IMR-90 (cell line): Measurements from ENCODE around the gene SGMS1. TPM values are rescaled to one million over a fixed set of nuclear protein-coding genes. Genes with fewer than 3 reads are reported as not detected.

Experiments
- ATAC-seq: fragments of 200-7000 bp; cut with Tn5 transposase; 2 replicates; pipeline ENCODE4 v1.9.1; 2020; ENCODE audit warnings: low read depth, mild to moderate bottlenecking, moderate library complexity
- BruUV-seq: library from RNA; stranded (reverse); fragments of 400-500 nt; replicated peaks from 2 replicates; lab custom pipeline; 2021; lab: Mats Ljungman, UMichigan
- CTCF ChIA-PET: fragments of 300-600 bp; formaldehyde crosslinking; extraction: SDS; loops from one replicate; lab custom pipeline; 2021; ENCODE audit warnings: antibody characterized with exemption; lab: Yijun Ruan, JAX
- POLR2A ChIA-PET: fragments of 300-600 bp; sonication (Branson Sonifier 250); formaldehyde crosslinking; loops from one replicate; lab custom pipeline; 2022; ENCODE audit warnings: antibody characterized with exemption; ENCODE audit not compliant: unreplicated experiment; lab: Charles Lee
- DNase-seq: peaks from one replicate; pipeline ENCODE4 v3.0.0; 2013
- H2AFZ ChIP-seq: replicated peaks from 2 replicates; pipeline ENCODE3; 2013; ENCODE audit warnings: low read length, mild to moderate bottlenecking; ENCODE audit not compliant: poor library complexity
- H2AK5ac ChIP-seq: 2 replicates; pipeline ENCODE4 v1.6.1; 2013; ENCODE audit warnings: low read depth, low read length, inconsistent platforms
- H2AK9ac ChIP-seq: replicated peaks from 2 replicates; pipeline ENCODE3; 2013; ENCODE audit warnings: mild to moderate bottlenecking, low read depth, low read length, moderate library complexity; ENCODE audit not compliant: poor library complexity
- H2BK120ac ChIP-seq: 2 replicates; pipeline ENCODE4 v1.6.1; 2013; ENCODE audit warnings: low read depth, low read length, inconsistent platforms
- H2BK15ac ChIP-seq: 3 replicates; pipeline ENCODE4 v1.6.1; 2013; ENCODE audit warnings: low read depth, low read length, inconsistent platforms
- H2BK20ac ChIP-seq: 2 replicates; pipeline ENCODE4 v1.6.1; 2013; ENCODE audit warnings: low read depth, mild to moderate bottlenecking, inconsistent platforms, low read length, moderate library complexity
- H2BK5ac ChIP-seq: 2 replicates; pipeline ENCODE4 v1.6.1; 2013; ENCODE audit warnings: mild to moderate bottlenecking, low read depth, low read length, inconsistent platforms; ENCODE audit not compliant: poor library complexity, severe bottlenecking
- H3K14ac ChIP-seq: replicated peaks from 2 replicates; pipeline ENCODE4 v1.6.1; 2013; ENCODE audit warnings: low read depth, low read length, inconsistent platforms
- H3K18ac ChIP-seq: 2 replicates; pipeline ENCODE4 v1.6.1; 2013; ENCODE audit warnings: low read depth, low read length, control low read depth
- H3K23ac ChIP-seq: 2 replicates; pipeline ENCODE4 v1.6.1; 2013; ENCODE audit warnings: low read depth, low read length, inconsistent platforms
- H3K27ac ChIP-seq: 2 replicates; pipeline ENCODE4 v1.5.1; 2013; ENCODE audit warnings: mild to moderate bottlenecking, control low read depth, low read length; ENCODE audit not compliant: insufficient read depth
- H3K27me3 ChIP-seq: 2 replicates; pipeline ENCODE4 v1.6.1; 2013; ENCODE audit warnings: low read length; ENCODE audit not compliant: control insufficient read depth, insufficient read depth
- H3K36me3 ChIP-seq: 2 replicates; pipeline ENCODE4 v1.6.1; 2013; ENCODE audit warnings: low read length, mixed read lengths; ENCODE audit not compliant: control insufficient read depth, insufficient read depth
- H3K4ac ChIP-seq: 2 replicates; pipeline ENCODE4 v1.6.1; 2013; ENCODE audit warnings: low read depth, low read length, inconsistent platforms
- H3K4me1 ChIP-seq: 2 replicates; pipeline ENCODE4 v1.6.1; 2013; ENCODE audit warnings: low read length, mixed read lengths; ENCODE audit not compliant: control insufficient read depth, insufficient read depth
- H3K4me2 ChIP-seq: 2 replicates; pipeline ENCODE4 v1.6.1; 2013; ENCODE audit warnings: low read depth, mild to moderate bottlenecking, control low read depth, low read length, moderate library complexity
- H3K4me3 ChIP-seq: 2 replicates; pipeline ENCODE4 v1.5.1; 2013; ENCODE audit warnings: low read depth, mild to moderate bottlenecking, control low read depth, low read length, moderate library complexity; ENCODE audit not compliant: insufficient read depth
- H3K56ac ChIP-seq: 2 replicates; pipeline ENCODE4 v1.6.1; 2013; ENCODE audit warnings: low read length, inconsistent platforms; ENCODE audit not compliant: insufficient read depth; ENCODE audit errors: extremely low read depth
- H3K79me1 ChIP-seq, 2 experiments: 2 replicates each; pipeline ENCODE4 v1.6.1; 2013; ENCODE audit warnings: low read length in 2 of 2, inconsistent platforms in 1 of 2, low read depth in 1 of 2
- H3K9ac ChIP-seq: 2 replicates; pipeline ENCODE4 v1.6.1; 2013; ENCODE audit warnings: low read depth, low read length, control low read depth
- H3K9me1 ChIP-seq: 2 replicates; pipeline ENCODE4 v1.6.1; 2013; ENCODE audit warnings: low read length, inconsistent platforms; ENCODE audit not compliant: insufficient read depth
- H3K9me3 ChIP-seq: 2 replicates; pipeline ENCODE4 v1.6.1; 2013; ENCODE audit warnings: low read length; ENCODE audit not compliant: control insufficient read depth, insufficient read depth
- H4K20me1 ChIP-seq: 2 replicates; pipeline ENCODE4 v1.6.1; 2013; ENCODE audit warnings: low read length, inconsistent platforms; ENCODE audit not compliant: insufficient read depth
- H4K5ac ChIP-seq: 2 replicates; pipeline ENCODE4 v1.6.1; 2013; ENCODE audit warnings: mild to moderate bottlenecking, low read depth, low read length, control low read depth
- H4K8ac ChIP-seq, 2 experiments: 2 replicates each; pipeline ENCODE4 v1.6.1; 2013; ENCODE audit warnings: low read depth in 2 of 2, low read length in 2 of 2, control low read depth in 1 of 2, inconsistent platforms in 1 of 2
- H4K91ac ChIP-seq: 2 replicates; pipeline ENCODE4 v1.6.1; 2013; ENCODE audit warnings: low read depth, low read length, inconsistent platforms; ENCODE audit not compliant: insufficient read depth
- BHLHE40 ChIP-seq: fragments of 150-350 bp; IDR thresholded peaks from 2 replicates; pipeline ENCODE4 v1.6.1; 2016; ENCODE audit warnings: mild to moderate bottlenecking, low read depth, low read length
- CEBPB ChIP-seq: IDR thresholded peaks from 2 replicates; pipeline ENCODE4 v1.6.1; 2012; ENCODE audit warnings: low read depth, low read length, improper control_type of control experiment
- CHD1 ChIP-seq: IDR thresholded peaks from 2 replicates; pipeline ENCODE4 v1.6.1; 2012; ENCODE audit warnings: low read depth, low read length, improper control_type of control experiment
- CTCF ChIP-seq: conservative IDR thresholded peaks from 2 replicates; pipeline ENCODE4 v1.5.1; 2012; ENCODE audit warnings: mild to moderate bottlenecking, low read depth, low read length, improper control_type of control experiment
- ELK1 ChIP-seq: fragments of 150-350 bp; IDR thresholded peaks from 2 replicates; pipeline ENCODE4 v1.6.1; 2016; ENCODE audit warnings: low read depth, mild to moderate bottlenecking, low read length, moderate library complexity, borderline replicate concordance
- FOS ChIP-seq: fragments of 150-350 bp; IDR thresholded peaks from 2 replicates; pipeline ENCODE4 v1.6.1; 2016; ENCODE audit warnings: low read depth, low read length
- MAFK ChIP-seq: IDR thresholded peaks from 2 replicates; pipeline ENCODE4 v1.6.1; 2012; ENCODE audit warnings: low read depth, low read length, improper control_type of control experiment
- MAZ ChIP-seq: IDR thresholded peaks from 2 replicates; pipeline ENCODE4 v1.6.1; 2012; ENCODE audit warnings: low read depth, mild to moderate bottlenecking, low read length, improper control_type of control experiment, moderate library complexity, borderline replicate concordance
- MXI1 ChIP-seq: IDR thresholded peaks from 2 replicates; pipeline ENCODE4 v1.6.1; 2012; ENCODE audit warnings: low read depth, mild to moderate bottlenecking, low read length, moderate library complexity, borderline replicate concordance
- NFE2L2 ChIP-seq: fragments of 150-350 bp; IDR thresholded peaks from 2 replicates; pipeline ENCODE4 v1.6.1; 2016; ENCODE audit warnings: low read depth, mild to moderate bottlenecking, low read length
- POLR2A ChIP-seq: IDR thresholded peaks from 2 replicates; pipeline ENCODE4 v1.6.1; 2012; ENCODE audit warnings: mild to moderate bottlenecking, low read depth, low read length
- RAD21 ChIP-seq: IDR thresholded peaks from 2 replicates; pipeline ENCODE4 v1.6.1; 2012; ENCODE audit warnings: low read length, improper control_type of control experiment
- RCOR1 ChIP-seq: IDR thresholded peaks from 2 replicates; pipeline ENCODE4 v1.6.1; 2012; ENCODE audit warnings: mild to moderate bottlenecking, low read length, improper control_type of control experiment; ENCODE audit not compliant: insufficient replicate concordance
- RFX5 ChIP-seq: IDR thresholded peaks from 2 replicates; pipeline ENCODE4 v1.8.0; 2012; ENCODE audit warnings: low read depth, mild to moderate bottlenecking, low read length, moderate library complexity
- SMC3 ChIP-seq: fragments of 150-350 bp; IDR thresholded peaks from 2 replicates; pipeline ENCODE4 v1.6.1; 2016; ENCODE audit warnings: low read depth, mild to moderate bottlenecking, antibody characterized with exemption, low read length, moderate library complexity
- USF2 ChIP-seq: fragments of 150-350 bp; IDR thresholded peaks from 2 replicates; pipeline ENCODE4 v1.6.1; 2017; ENCODE audit warnings: mild to moderate bottlenecking, antibody characterized with exemption, low read length, low read depth
- WGBS, 2 experiments: methylation state at CpG; one replicate each; pipeline versions ENCODE4 v1.1.5 to v1.1.7; 2013; ENCODE audit warnings: missing lambda C conversion rate in 2 of 2; ENCODE audit not compliant: insufficient read length in 1 of 2; ENCODE audit errors: extremely low coverage in 2 of 2; 5-methylcytosine and 5-hydroxymethylcytosine counted together
- dilution Hi-C: fragments of 300-500 bp; cut with HindIII; formaldehyde crosslinking; loops from one replicate; pipeline ENCODE4 v1.14.3; 2018; ENCODE audit warnings: low sequenced_read_pairs; ENCODE audit not compliant: unreplicated experiment
- in situ Hi-C: fragments of 300-500 bp; cut with MboI; formaldehyde crosslinking; loops from 3 replicates; pipeline ENCODE4 v1.14.3; 2019; ENCODE audit warnings: low sequenced_read_pairs, inconsistent platforms, mixed read lengths
- intact Hi-C: fragments of 100-400 bp; cut with micrococcal nuclease; formaldehyde crosslinking; loops from 2 replicates; pipeline ENCODE4 v1.10.0; 2022
- polyA plus RNA-seq, 3 experiments: library from polyadenylated mRNA; depleted of rRNA; stranded (reverse); fragments of >200 nt; gene quantifications; 2 replicates each; pipeline ENCODE4 v1.2.3, GENCODE V29; 2012; ENCODE audit warnings: low replicate concordance in 1 of 3
- total RNA-seq: library from RNA; depleted of rRNA; stranded (reverse); fragments of >200 nt; gene quantifications from 2 replicates; pipeline ENCODE4 v1.2.3, GENCODE V29; 2012

The SGMS1 gene
- total and polyA plus RNA-seq, 2 of the 4 experiments (the other 2 are of a cell fraction), result 9.8 to 30.8 TPM

GRCh38 chr10:50506861-50507573 is 116.7 kb downstream of the SGMS1 start:
- intact Hi-C loops, result no loop called here
- no peaks in the 10 kb centered on the region for H3K9me3 ChIP-seq

More at GRCh38 chr10:50506861-50507573, 116.7 kb downstream of the SGMS1 start:
- DNase-seq (no peak), ATAC-seq (no peak)
- H4K91ac ChIP-seq, result no peak overlapping the region
- H2AK5ac ChIP-seq, result no peak overlapping the region
- H2BK120ac ChIP-seq, result no peak overlapping the region
- in situ Hi-C loops (no loop called here), dilution Hi-C loops (no loop called here)
- H2BK20ac ChIP-seq, result no peak overlapping the region
- no peak overlapping the region for H4K8ac ChIP-seq
- 40% methylated on average over 1 of the region's 5 CpGs; no CpG with 5 or more reads in 1 of the 2 experiments for WGBS, 2 experiments
- H3K4me1 ChIP-seq, result peaks cover 6% of the 10 kb centered on the region
- H3K56ac ChIP-seq, result no peak overlapping the region
- no TSS peak for BruUV-seq
- H3K27me3 ChIP-seq, result no peaks in the 10 kb centered on the region
- POLR2A ChIA-PET, result no interaction called here
- no peak overlapping the region for H2BK5ac ChIP-seq
- H3K4me3 ChIP-seq, result no peak overlapping the region
- no peak overlapping the region for H3K27ac ChIP-seq
- peaks cover 12% of the 10 kb centered on the region for H3K9me1 ChIP-seq
- no peak overlapping the region for H3K9ac ChIP-seq
- no peak overlapping the region for H2BK15ac ChIP-seq
- H3K36me3 ChIP-seq, result no peaks in the 10 kb centered on the region
- no peak overlapping the region for H3K18ac ChIP-seq
- TF ChIP-seq NFE2L2 (no peak), MXI1 (no peak), SMC3 (no peak), CHD1 (no peak), POLR2A (no peak), RCOR1 (no peak), FOS (no peak), MAFK (no peak), ELK1 (no peak), BHLHE40 (no peak), RAD21 (no peak), RFX5 (no peak), CTCF (no peak), MAZ (no peak), USF2 (no peak), CEBPB (no peak)
- H4K5ac ChIP-seq, result no peak overlapping the region
- no peak overlapping the region for H3K4ac ChIP-seq
- peaks cover 12% of the 10 kb centered on the region for H4K20me1 ChIP-seq
- no peak overlapping the region for H2AFZ ChIP-seq
- H3K4me2 ChIP-seq, result no peak overlapping the region
- H2AK9ac ChIP-seq, result no peak overlapping the region
- no peak overlapping the region for H3K23ac ChIP-seq
- CTCF ChIA-PET, result interaction anchor here (0.5 kb wide), 1 partner anchor 376 kb away, joined by 3 read pairs; no protein-coding TSS in a partner anchor
- H3K14ac ChIP-seq, result no peak overlapping the region
- H3K79me1 ChIP-seq, result peaks cover 8 to 22% of the 10 kb centered on the region in 2 experiments; a peak in 3 of 4 replicates
